ENCODE results near the gene PREPL. TPM values are rescaled to one million over a fixed set of nuclear protein-coding genes. Genes with fewer than 3 reads are reported as not detected.
A peak's percentile ranks its signal among the peaks of the same experiment; 100 is the strongest.

The PREPL gene
- total RNA-seq (2016; rRNA removed; fragmentation: Illumina TruSeq; extraction: Trizol) (34.3 and 56.1 TPM in 2 replicates), polyA plus RNA-seq (2011; rRNA removed) (15.2 and 19.7 TPM in 2 replicates), polyA minus RNA-seq (2011; rRNA and poly(A)+ RNA removed; ENCODE audit: low replicate concordance) (17.1 and 20.9 TPM in 2 replicates), Bru-seq, nascent RNA (percentile 73 among the genes with signal in this experiment), BruChase-seq, experiment 1, labeled RNA remaining after a 6-hour chase (percentile 81 among the genes with signal in this experiment), BruChase-seq, experiment 2, labeled RNA remaining after a 2-hour chase (percentile 76 among the genes with signal in this experiment)
- 3.1 and 3.2 TPM in 2 replicates for total RNA-seq (2016; cell fraction: cytosol; rRNA removed; fragmentation: Illumina TruSeq; extraction: Trizol; ENCODE audit: low read depth)
- total RNA-seq (2016; cell fraction: insoluble cytoplasmic fraction; rRNA removed; fragmentation: Illumina TruSeq; extraction: Trizol) = 33.6 and 53.1 TPM in 2 replicates
- 8.3 and 10.0 TPM in 2 replicates for total RNA-seq (2016; cell fraction: membrane; rRNA removed; fragmentation: Illumina TruSeq; extraction: Trizol)
- 34.9 and 36.8 TPM in 2 replicates for total RNA-seq (2016; cell fraction: nucleus; rRNA removed; fragmentation: Illumina TruSeq; extraction: Trizol)
- polyA plus RNA-seq (2011; cell fraction: cytosol; rRNA removed) = 5.9 and 10.5 TPM in 2 replicates
- 11.8 and 17.5 TPM in 2 replicates for polyA plus RNA-seq (2011; cell fraction: nucleus; rRNA removed)
- polyA plus RNA-seq (2012) = 17.9 and 21.6 TPM in 2 replicates
- 0.65 and 0.70 TPM in 2 replicates for polyA plus RNA-seq (2016; cell fraction: cytosol; fragmentation: Illumina TruSeq; extraction: Trizol; ENCODE audit: low read depth)
- 40.9 and 42.7 TPM in 2 replicates for polyA plus RNA-seq (2016; cell fraction: insoluble cytoplasmic fraction; fragmentation: Illumina TruSeq; extraction: Trizol; ENCODE audit: low read depth)
- 2.1 and 2.8 TPM in 2 replicates for polyA plus RNA-seq (2016; cell fraction: membrane; fragmentation: Illumina TruSeq; extraction: Trizol; ENCODE audit: low read depth)
- 23.0 and 23.6 TPM in 2 replicates for polyA plus RNA-seq (2016; cell fraction: nucleus; fragmentation: Illumina TruSeq; extraction: Trizol; ENCODE audit: insufficient read depth, low read depth)
- 13.7 and 16.0 TPM in 2 replicates for polyA minus RNA-seq (2011; cell fraction: cytosol; rRNA and poly(A)+ RNA removed)
- polyA minus RNA-seq (2011; cell fraction: nucleus; rRNA and poly(A)+ RNA removed) = 54.3 and 66.9 TPM in 2 replicates
- long read RNA-seq, experiment 1, full-length matches to known transcripts = 4 of 11 reads
- long read RNA-seq, experiment 1, partial matches to known transcripts = 6 of 11 reads
- long read RNA-seq, experiment 1, other reads (novel, unspliced or antisense) = 1 of 11 reads
- long read RNA-seq, experiment 2, full-length matches to known transcripts = 5 of 46 reads
- long read RNA-seq, experiment 2, partial matches to known transcripts = 38 of 46 reads
- long read RNA-seq, experiment 2, other reads (novel, unspliced or antisense) = 3 of 46 reads

DNA sequence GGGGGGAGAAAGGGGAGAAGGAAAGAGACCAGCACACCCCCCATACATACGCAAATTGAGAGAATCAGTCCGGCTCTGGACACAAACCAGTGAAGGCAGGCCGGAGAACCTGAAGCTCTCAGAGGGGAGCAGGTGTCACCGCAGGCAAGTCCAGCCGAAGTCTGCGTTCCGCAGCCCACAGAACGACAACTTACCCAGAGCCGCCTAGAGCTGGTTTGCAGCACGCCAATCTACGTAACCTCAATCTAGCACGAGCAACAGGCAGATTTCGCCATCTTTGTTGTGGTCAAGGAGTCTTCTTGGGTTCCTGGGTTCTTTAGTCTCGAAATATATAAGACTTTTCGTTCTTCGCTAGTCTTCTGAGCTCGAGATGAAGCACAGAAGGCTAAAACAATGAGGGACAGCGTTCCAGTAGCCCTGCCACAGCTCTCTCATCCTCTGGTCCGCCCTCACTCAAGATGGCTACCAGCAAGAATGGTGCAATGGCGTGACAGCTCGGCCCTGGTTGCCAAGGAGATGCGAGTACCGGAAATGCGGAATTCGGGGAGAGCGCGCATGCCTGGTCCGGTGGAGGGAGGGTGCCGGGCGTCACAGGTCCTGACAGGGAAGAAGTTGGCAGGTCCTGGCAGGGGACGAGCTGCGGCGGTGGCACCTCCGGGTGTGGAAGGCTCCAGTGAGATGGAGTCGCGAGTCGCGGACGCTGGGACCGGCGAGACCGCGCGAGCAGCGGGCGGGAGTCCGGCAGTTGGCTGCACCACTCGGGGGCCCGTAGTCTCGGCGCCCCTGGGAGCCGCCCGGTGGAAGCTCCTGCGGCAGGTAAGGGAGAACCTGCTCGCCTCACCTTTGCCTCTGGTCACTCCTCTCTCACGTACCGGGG is at the start of gene PREPL, which contains the start of gene CAMKMT:
TSS of gene PREPL (minus strand) at position 165 of the 877 bp plus-strand sequence. CDS start 15,152 bp downstream, outside the sequence.
TSS of gene CAMKMT (plus strand) at position 618 of the 877 bp plus-strand sequence.
- Histone ChIP-seq H3K9ac (ENCODE audit: insufficient read depth, low read depth, low read length) (peak within 1 kb of the TSS; percentile 87), H2AFZ (ENCODE audit: low read length) (peak within 1 kb of the TSS; percentile 100), H3K79me2 (ENCODE audit: insufficient read depth, low read length) (peaks cover 35% of the 10 kb centered on the region), H4K20me1 (ENCODE audit: insufficient read depth, low read length) (no peaks in the 10 kb centered on the region), H3K4me2 (ENCODE audit: low read depth, low read length) (peak within 1 kb of the TSS; percentile 87), H3K4me3 (replicated peaks in 1 of 3; ENCODE audit: insufficient read depth in 1 of 3, low read depth in 2 of 3, low read length in 3 of 3) (peak within 1 kb of the TSS; percentile 75 to 95 (median 82)), H3K9me3 (ENCODE audit: low read length) (no peaks in the 10 kb centered on the region), H3K27ac (ENCODE audit: extremely low read length, insufficient read depth, low read length) (peak within 1 kb of the TSS; percentile 93), H3K4me1 (ENCODE audit: insufficient read depth, low read length) (peaks cover 29% of the 10 kb centered on the region), H3K27me3 (ENCODE audit: control insufficient read depth in 1 of 2, insufficient read depth in 2 of 2, low read length in 2 of 2) (no peaks in the 10 kb centered on the region; a peak in 1 of 5 replicates), H3K36me3 (replicated peaks in 1 of 2; ENCODE audit: control insufficient read depth in 1 of 2, insufficient read depth in 2 of 2, low read length in 2 of 2) (no peaks in the 10 kb centered on the region)
- ATAC-seq (peak; percentile 90), DNase-seq (ENCODE audit: low spot score) (peak; percentile 97), FAIRE-seq (peak; percentile 81)
- in situ Hi-C loops (cut with HindIII; ENCODE audit: extremely low pct_ligation_motif_present, low pct_unique_long_range_greater_than_20kb) = no loop called here
- ChIA-PET CTCF (ENCODE audit: low intra/inter-chr PET ratio, low total read pairs) (no interaction called here), POLR2A (interaction anchor here (0.5 to 2.7 kb wide), 20 partner anchors 8 to 366 kb away, joined by 3 to 21 read pairs (median 3); partner anchors contain the start of genes PPM1B and SLC3A1)
- 1% methylated on average over 50 of the region's 57 CpGs for WGBS (ENCODE audit: low lambda C conversion rate)
- intact Hi-C loops (cut with micrococcal nuclease; ENCODE audit: unreplicated experiment) = loop anchor here (1.0 to 2.0 kb wide), 2 partner anchors 71 to 194 kb away; no protein-coding TSS in a partner anchor
- BruUV-seq (replicated peaks) = no TSS peak
- TF ChIP-seq KDM5B (CRISPR knock-in tag; IDR thresholded peaks at IDR 0.05; ENCODE audit: borderline replicate concordance) (peak; percentile 88), ZNF101 (CRISPR knock-in tag; IDR thresholded peaks at IDR 0.05; ENCODE audit: borderline replicate concordance, low read depth) (0 out of 2 replicates have a peak, but pooled peaks have one; percentile 34), ZNF891 (CRISPR knock-in tag; IDR thresholded peaks at IDR 0.05) (peak; percentile 96), PAWR (CRISPR knock-in tag; IDR thresholded peaks at IDR 0.05; ENCODE audit: borderline replicate concordance) (0 out of 2 replicates have a peak, but pooled peaks have one; percentile 71), ZSCAN20 (CRISPR knock-in tag; IDR thresholded peaks at IDR 0.05; ENCODE audit: borderline replicate concordance) (peak; percentile 87; the same call in 1 of the 2 replicates), ZBTB21 (CRISPR knock-in tag; IDR thresholded peaks at IDR 0.05) (peak; percentile 66; the same call in 1 of the 2 replicates), ZNF607 (CRISPR knock-in tag; IDR thresholded peaks at IDR 0.05; ENCODE audit: borderline replicate concordance) (peak; percentile 89; the same call in 1 of the 2 replicates), ZNF605 (CRISPR knock-in tag; IDR thresholded peaks at IDR 0.05) (peak; percentile 98), NFYB (CRISPR knock-in tag; IDR thresholded peaks at IDR 0.05) (peak; percentile 27; the same call in 1 of the 2 replicates)
- TF ChIP-seq, protein P1, sequence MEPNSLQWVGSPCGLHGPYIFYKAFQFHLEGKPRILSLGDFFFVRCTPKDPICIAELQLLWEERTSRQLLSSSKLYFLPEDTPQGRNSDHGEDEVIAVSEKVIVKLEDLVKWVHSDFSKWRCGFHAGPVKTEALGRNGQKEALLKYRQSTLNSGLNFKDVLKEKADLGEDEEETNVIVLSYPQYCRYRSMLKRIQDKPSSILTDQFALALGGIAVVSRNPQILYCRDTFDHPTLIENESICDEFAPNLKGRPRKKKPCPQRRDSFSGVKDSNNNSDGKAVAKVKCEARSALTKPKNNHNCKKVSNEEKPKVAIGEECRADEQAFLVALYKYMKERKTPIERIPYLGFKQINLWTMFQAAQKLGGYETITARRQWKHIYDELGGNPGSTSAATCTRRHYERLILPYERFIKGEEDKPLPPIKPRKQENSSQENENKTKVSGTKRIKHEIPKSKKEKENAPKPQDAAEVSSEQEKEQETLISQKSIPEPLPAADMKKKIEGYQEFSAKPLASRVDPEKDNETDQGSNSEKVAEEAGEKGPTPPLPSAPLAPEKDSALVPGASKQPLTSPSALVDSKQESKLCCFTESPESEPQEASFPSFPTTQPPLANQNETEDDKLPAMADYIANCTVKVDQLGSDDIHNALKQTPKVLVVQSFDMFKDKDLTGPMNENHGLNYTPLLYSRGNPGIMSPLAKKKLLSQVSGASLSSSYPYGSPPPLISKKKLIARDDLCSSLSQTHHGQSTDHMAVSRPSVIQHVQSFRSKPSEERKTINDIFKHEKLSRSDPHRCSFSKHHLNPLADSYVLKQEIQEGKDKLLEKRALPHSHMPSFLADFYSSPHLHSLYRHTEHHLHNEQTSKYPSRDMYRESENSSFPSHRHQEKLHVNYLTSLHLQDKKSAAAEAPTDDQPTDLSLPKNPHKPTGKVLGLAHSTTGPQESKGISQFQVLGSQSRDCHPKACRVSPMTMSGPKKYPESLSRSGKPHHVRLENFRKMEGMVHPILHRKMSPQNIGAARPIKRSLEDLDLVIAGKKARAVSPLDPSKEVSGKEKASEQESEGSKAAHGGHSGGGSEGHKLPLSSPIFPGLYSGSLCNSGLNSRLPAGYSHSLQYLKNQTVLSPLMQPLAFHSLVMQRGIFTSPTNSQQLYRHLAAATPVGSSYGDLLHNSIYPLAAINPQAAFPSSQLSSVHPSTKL (CRISPR knock-in tag; IDR thresholded peaks at IDR 0.05) = peak; percentile 40; the same call in 1 of the 2 replicates
- TF ChIP-seq, protein P2, sequence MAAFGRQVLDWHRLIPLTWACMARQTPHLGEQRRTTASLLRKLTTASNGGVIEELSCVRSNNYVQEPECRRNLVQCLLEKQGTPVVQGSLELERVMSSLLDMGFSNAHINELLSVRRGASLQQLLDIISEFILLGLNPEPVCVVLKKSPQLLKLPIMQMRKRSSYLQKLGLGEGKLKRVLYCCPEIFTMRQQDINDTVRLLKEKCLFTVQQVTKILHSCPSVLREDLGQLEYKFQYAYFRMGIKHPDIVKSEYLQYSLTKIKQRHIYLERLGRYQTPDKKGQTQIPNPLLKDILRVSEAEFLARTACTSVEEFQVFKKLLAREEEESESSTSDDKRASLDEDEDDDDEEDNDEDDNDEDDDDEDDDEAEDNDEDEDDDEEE (CRISPR knock-in tag; IDR thresholded peaks at IDR 0.05) = peak; percentile 94
